Uterus (tissue), 2 donors: ENCODE results near the gene NTSR1.

Experiments used
- POLR2A ChIP-seq, 2 donors: fragments of 450-650 bp; IDR thresholded peaks; one replicate each; pipeline ENCODE4 v1.6.1; 2016; ENCODE audit warnings: antibody characterized with exemption in 2 of 2, mild to moderate bottlenecking in 1 of 2, moderate library complexity in 1 of 2
- TF ChIP-seq, protein P1 (sequence below), 4 experiments: fragments of 200-600 bp in 2 of 4; fragments of 450-650 bp in 2 of 4; sonication (generic) in 2 of 4; IDR thresholded peaks; one replicate each; pipeline ENCODE4 v1.5.1; 2016 to 2019; ENCODE audit warnings: antibody characterized with exemption in 4 of 4, mild to moderate bottlenecking in 2 of 4, moderate library complexity in 1 of 4

DNA sequence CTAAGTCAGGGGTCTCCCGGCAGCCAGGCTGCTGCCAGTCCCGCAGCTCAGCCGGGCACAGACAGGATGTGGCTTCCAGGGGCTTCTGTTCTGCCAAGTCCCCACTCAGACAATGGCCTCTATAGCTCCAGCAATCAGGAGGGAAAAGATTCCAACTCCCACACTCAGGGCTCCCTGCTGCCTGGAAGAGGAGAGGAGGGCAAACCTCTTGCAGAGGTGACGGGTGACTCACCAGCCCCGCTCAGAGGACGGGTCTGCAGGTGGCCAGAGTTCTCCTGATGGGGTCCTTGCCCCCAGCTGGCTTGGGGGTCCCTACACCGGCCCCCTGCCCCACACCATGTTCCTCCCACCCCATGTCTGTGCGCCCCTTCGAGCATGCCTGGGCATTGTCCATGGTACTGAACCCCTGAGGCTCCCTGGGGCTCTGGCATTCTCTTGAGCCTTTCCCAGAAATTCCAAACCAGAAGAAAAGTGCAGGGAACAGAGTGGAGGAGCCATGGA is 32.6 kb downstream of the NTSR1 start:
- TF ChIP-seq, protein P1, sequence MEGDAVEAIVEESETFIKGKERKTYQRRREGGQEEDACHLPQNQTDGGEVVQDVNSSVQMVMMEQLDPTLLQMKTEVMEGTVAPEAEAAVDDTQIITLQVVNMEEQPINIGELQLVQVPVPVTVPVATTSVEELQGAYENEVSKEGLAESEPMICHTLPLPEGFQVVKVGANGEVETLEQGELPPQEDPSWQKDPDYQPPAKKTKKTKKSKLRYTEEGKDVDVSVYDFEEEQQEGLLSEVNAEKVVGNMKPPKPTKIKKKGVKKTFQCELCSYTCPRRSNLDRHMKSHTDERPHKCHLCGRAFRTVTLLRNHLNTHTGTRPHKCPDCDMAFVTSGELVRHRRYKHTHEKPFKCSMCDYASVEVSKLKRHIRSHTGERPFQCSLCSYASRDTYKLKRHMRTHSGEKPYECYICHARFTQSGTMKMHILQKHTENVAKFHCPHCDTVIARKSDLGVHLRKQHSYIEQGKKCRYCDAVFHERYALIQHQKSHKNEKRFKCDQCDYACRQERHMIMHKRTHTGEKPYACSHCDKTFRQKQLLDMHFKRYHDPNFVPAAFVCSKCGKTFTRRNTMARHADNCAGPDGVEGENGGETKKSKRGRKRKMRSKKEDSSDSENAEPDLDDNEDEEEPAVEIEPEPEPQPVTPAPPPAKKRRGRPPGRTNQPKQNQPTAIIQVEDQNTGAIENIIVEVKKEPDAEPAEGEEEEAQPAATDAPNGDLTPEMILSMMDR (IDR thresholded peaks at IDR 0.05) = no peak
- TF ChIP-seq POLR2A (IDR thresholded peaks at IDR 0.05) = no peak
